ENCODE results near the gene RASD1.

RASD1 gene

DNA sequence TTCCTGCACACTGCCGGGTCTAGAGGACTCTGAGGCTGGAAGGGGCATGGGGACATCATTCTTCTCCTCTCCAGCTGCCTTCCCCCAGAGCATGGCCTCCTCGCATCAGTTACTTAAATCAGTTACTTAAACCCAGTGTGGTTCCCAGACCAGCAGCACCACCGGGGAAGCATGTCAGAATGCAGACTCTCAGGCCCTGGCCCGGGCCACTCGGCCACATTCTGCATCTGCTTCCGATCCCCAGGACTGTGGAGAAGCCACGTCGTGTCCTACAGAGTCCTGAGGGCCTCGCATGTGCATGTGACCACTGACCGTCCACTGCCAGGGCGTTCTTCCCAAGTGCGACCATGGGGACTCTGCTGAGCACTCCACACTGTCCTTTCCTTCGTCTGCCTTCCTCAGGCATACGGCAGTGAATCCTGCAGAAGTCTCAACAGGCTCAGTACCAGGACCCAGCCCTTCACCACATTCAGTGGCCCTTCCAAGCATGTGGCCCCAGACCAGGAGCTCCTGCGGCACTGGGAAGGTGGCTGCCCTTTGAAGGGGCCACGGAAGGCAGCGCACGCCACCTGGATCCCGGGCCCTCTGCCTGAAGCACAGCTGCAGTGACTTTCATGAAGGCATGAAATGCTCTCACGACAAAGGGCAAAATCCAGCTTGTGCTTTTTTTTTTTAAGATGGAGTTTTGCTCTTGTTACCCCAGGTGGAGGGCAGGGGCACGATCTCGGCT is 46.9 kb upstream of the RASD1 start:
- Histone ChIP-seq H2AFZ (ENCODE audit: low read length) (no peak overlapping the region), H4K91ac (ENCODE audit: low read depth, low read length, poor library complexity) (no peak overlapping the region), H3K4me2 (ENCODE audit: insufficient read depth, low read length, poor library complexity, severe bottlenecking) (no peak overlapping the region), H2BK12ac (ENCODE audit: low read length) (no peak overlapping the region), H3K27ac (replicated peaks; ENCODE audit: low read length) (no peak overlapping the region), H3K4me3 (ENCODE audit: low read length in 2 of 2) (no peak overlapping the region), H3K4me1 (ENCODE audit: control insufficient read depth in 2 of 2, insufficient read depth in 1 of 2, low read depth in 1 of 2, low read length in 2 of 2) (peaks cover 5 to 8% of the 10 kb centered on the region in 2 donors), H3K14ac (ENCODE audit: low read length) (no peak overlapping the region), H3K36me3 (replicated peaks in 1 of 2; ENCODE audit: control insufficient read depth in 2 of 2, insufficient read depth in 2 of 2, low read length in 2 of 2) (no peaks in the 10 kb centered on the region), H2AK5ac (ENCODE audit: low read depth, low read length) (peak overlapping the region; percentile 65), H3K9ac (ENCODE audit: low read depth, low read length, poor library complexity) (no peak overlapping the region), H4K8ac (ENCODE audit: low read depth, low read length) (no peak overlapping the region), H2BK5ac (ENCODE audit: low read length) (no peak overlapping the region), H3K4ac (ENCODE audit: low read length) (no peak overlapping the region), H2BK15ac (ENCODE audit: low read length) (no peak overlapping the region), H3K23ac (ENCODE audit: low read depth, low read length, poor library complexity) (peak overlapping the region; percentile 32), H3K18ac (ENCODE audit: low read length) (no peak overlapping the region), H2BK120ac (ENCODE audit: low read depth, low read length) (no peak overlapping the region), H3K9me3 (replicated peaks in 1 of 2; ENCODE audit: control insufficient read depth in 2 of 2, insufficient read depth in 1 of 2, low read depth in 1 of 2, low read length in 2 of 2) (peaks cover 0 to 2% of the 10 kb centered on the region in 2 donors), H3K79me1 (ENCODE audit: low read depth, low read length) (no peaks in the 10 kb centered on the region), H3K27me3 (ENCODE audit: control insufficient read depth in 3 of 3, insufficient read depth in 3 of 3, low read depth in 1 of 3, low read length in 3 of 3) (no peaks in the 10 kb centered on the region)
- DNase-seq (ENCODE audit: low spot score), result no peak
- no CpG with 5 or more reads among the region's 22 CpGs for WGBS, 2 donors (ENCODE audit: extremely low coverage in 2 of 2, insufficient read length in 2 of 2, insufficient replicate concordance in 1 of 2)

DNA sequence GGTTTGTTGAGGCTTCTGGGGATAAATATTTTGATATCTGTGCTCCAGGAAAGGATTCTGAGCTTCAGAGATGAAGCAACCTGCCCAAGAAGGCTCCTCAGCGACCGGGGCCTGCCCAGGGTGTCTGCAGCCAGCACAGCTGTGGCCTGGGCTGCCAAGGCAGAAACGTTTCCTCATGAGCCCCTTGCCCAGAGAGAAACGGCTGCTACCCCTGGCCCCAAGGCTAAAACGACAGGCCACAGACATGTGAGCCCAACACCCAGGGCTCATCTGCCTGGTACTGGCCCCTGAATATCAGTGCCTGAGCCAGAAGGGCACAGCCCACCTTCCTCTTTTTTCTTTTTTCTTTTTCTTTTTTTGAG is 45.4 kb upstream of the RASD1 start:
- no CpG with 5 or more reads among the region's 5 CpGs for WGBS, 2 donors (ENCODE audit: extremely low coverage in 2 of 2, insufficient read length in 2 of 2, insufficient replicate concordance in 1 of 2)

DNA sequence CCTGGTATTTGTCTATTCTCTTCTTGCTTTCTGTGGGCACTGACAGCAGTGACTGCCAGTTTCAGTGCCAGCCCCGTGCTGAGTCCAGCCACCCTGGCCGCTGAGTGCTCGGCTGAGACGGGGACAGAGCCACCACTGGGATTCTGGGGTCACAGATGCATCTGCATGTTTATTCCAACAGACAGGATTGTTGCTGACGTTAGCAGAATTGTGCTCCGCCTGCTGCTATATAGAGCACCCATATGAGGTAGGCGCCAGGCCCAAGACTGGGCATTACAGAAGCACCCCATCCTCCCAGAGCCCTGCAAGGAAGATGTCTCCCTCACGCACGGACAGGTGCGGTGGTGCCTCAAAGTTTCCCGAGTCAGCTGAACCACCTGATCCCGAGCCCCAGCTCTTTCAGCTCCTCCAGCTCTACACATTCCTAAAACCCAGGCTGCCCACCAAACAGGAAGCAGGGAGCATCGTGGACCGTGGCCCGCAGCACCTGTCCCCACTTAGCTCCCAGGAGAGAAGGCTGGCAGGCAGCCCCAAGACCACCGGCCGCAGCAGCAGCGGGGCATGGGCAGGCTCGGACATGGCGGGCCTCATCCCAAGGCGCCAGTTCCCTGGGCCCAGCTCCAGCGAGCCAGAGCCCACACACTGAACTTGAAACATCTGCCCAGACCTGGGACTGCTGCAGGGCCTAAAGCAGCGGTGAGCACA is 44.9 kb upstream of the RASD1 start:
- H3K4me3 ChIP-seq (ENCODE audit: low read length in 2 of 2), result no peak overlapping the region
- H3K27me3 ChIP-seq (ENCODE audit: control insufficient read depth in 3 of 3, insufficient read depth in 3 of 3, low read depth in 1 of 3, low read length in 3 of 3), result no peaks in the 10 kb centered on the region
- peak overlapping the region; percentile 67 for H2AK5ac ChIP-seq (ENCODE audit: low read depth, low read length)
- no peak overlapping the region for H3K27ac ChIP-seq (replicated peaks; ENCODE audit: low read length)
- WGBS, 2 donors (ENCODE audit: extremely low coverage in 2 of 2, insufficient read length in 2 of 2, insufficient replicate concordance in 1 of 2), result no CpG with 5 or more reads among the region's 23 CpGs
- no peaks in the 10 kb centered on the region for H3K79me1 ChIP-seq (ENCODE audit: low read depth, low read length)
- H2BK120ac ChIP-seq (ENCODE audit: low read depth, low read length), result no peak overlapping the region
- no peak overlapping the region for H4K8ac ChIP-seq (ENCODE audit: low read depth, low read length)
- no peak overlapping the region for H3K9ac ChIP-seq (ENCODE audit: low read depth, low read length, poor library complexity)
- H2BK5ac ChIP-seq (ENCODE audit: low read length), result no peak overlapping the region
- H3K14ac ChIP-seq (ENCODE audit: low read length), result no peak overlapping the region
- no peak for DNase-seq (ENCODE audit: low spot score)
- H3K4me1 ChIP-seq (ENCODE audit: control insufficient read depth in 2 of 2, insufficient read depth in 1 of 2, low read depth in 1 of 2, low read length in 2 of 2), result peaks cover 5 to 8% of the 10 kb centered on the region in 2 donors
- H3K23ac ChIP-seq (ENCODE audit: low read depth, low read length, poor library complexity), result no peak overlapping the region
- H3K4ac ChIP-seq (ENCODE audit: low read length), result no peak overlapping the region
- H2BK12ac ChIP-seq (ENCODE audit: low read length), result no peak overlapping the region
- H3K4me2 ChIP-seq (ENCODE audit: insufficient read depth, low read length, poor library complexity, severe bottlenecking), result no peak overlapping the region
- peaks cover 0 to 2% of the 10 kb centered on the region in 2 donors for H3K9me3 ChIP-seq (replicated peaks in 1 of 2; ENCODE audit: control insufficient read depth in 2 of 2, insufficient read depth in 1 of 2, low read depth in 1 of 2, low read length in 2 of 2)
- H4K91ac ChIP-seq (ENCODE audit: low read depth, low read length, poor library complexity), result no peak overlapping the region
- H2AFZ ChIP-seq (ENCODE audit: low read length), result no peak overlapping the region
- H3K18ac ChIP-seq (ENCODE audit: low read length), result peak overlapping the region; percentile 69
- H2BK15ac ChIP-seq (ENCODE audit: low read length), result peak overlapping the region; percentile 38
- H3K36me3 ChIP-seq (replicated peaks in 1 of 2; ENCODE audit: control insufficient read depth in 2 of 2, insufficient read depth in 2 of 2, low read length in 2 of 2), result no peaks in the 10 kb centered on the region

More for the DNA sequence above, 45.4 kb upstream of the RASD1 start:
- Histone ChIP-seq H3K36me3 (replicated peaks in 1 of 2; ENCODE audit: control insufficient read depth in 2 of 2, insufficient read depth in 2 of 2, low read length in 2 of 2) (no peaks in the 10 kb centered on the region), H3K18ac (ENCODE audit: low read length) (peak overlapping the region; percentile 69), H3K4me2 (ENCODE audit: insufficient read depth, low read length, poor library complexity, severe bottlenecking) (no peak overlapping the region), H3K79me1 (ENCODE audit: low read depth, low read length) (no peaks in the 10 kb centered on the region), H4K91ac (ENCODE audit: low read depth, low read length, poor library complexity) (no peak overlapping the region), H3K4me1 (ENCODE audit: control insufficient read depth in 2 of 2, insufficient read depth in 1 of 2, low read depth in 1 of 2, low read length in 2 of 2) (peaks cover 5 to 8% of the 10 kb centered on the region in 2 donors), H4K8ac (ENCODE audit: low read depth, low read length) (no peak overlapping the region), H2BK120ac (ENCODE audit: low read depth, low read length) (no peak overlapping the region), H3K9ac (ENCODE audit: low read depth, low read length, poor library complexity) (no peak overlapping the region), H3K27ac (replicated peaks; ENCODE audit: low read length) (no peak overlapping the region), H3K4me3 (ENCODE audit: low read length in 2 of 2) (no peak overlapping the region), H2BK12ac (ENCODE audit: low read length) (no peak overlapping the region), H3K14ac (ENCODE audit: low read length) (no peak overlapping the region), H3K9me3 (replicated peaks in 1 of 2; ENCODE audit: control insufficient read depth in 2 of 2, insufficient read depth in 1 of 2, low read depth in 1 of 2, low read length in 2 of 2) (peaks cover 0 to 2% of the 10 kb centered on the region in 2 donors), H3K4ac (ENCODE audit: low read length) (no peak overlapping the region), H2AFZ (ENCODE audit: low read length) (no peak overlapping the region), H2BK15ac (ENCODE audit: low read length) (no peak overlapping the region), H2AK5ac (ENCODE audit: low read depth, low read length) (no peak overlapping the region), H2BK5ac (ENCODE audit: low read length) (no peak overlapping the region), H3K27me3 (ENCODE audit: control insufficient read depth in 3 of 3, insufficient read depth in 3 of 3, low read depth in 1 of 3, low read length in 3 of 3) (no peaks in the 10 kb centered on the region), H3K23ac (ENCODE audit: low read depth, low read length, poor library complexity) (no peak overlapping the region)
- DNase-seq (ENCODE audit: low spot score), result no peak

DNA sequence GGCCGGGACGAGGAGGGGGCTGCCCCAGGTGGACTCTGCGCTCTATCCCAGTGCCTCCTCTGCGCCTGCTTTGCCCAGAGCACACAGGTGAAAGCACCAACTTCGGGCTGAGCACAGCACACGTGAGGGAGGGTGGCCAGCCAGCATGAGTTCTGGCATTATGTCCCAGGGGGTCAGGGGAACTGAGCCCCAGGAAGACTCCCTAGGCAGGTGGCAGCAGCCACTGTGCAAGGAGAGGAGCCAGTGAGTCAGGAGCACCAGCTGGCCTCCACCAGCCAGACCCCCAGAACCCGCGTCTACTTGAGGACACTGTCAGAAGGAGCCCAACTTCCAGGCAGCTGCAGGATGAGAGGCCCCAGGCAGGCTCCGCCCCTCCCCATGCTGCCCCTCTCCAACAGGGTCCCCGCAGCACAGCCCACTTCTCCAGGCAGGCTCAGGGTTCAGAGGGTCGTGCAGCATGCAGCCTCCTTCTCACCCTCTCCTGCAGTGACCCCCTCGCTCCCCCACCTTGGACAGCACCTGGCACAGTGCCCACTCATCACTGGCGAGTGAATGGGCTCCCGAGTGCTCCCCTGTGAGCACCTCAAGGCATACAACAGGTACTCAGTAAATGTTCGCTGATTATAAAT is 44.2 kb upstream of the RASD1 start:
- H2BK5ac ChIP-seq (ENCODE audit: low read length), result peak overlapping the region; percentile 43
- H3K14ac ChIP-seq (ENCODE audit: low read length), result no peak overlapping the region
- H3K4me3 ChIP-seq (ENCODE audit: low read length in 2 of 2), result no peak overlapping the region
- H3K4me1 ChIP-seq (ENCODE audit: control insufficient read depth in 2 of 2, insufficient read depth in 1 of 2, low read depth in 1 of 2, low read length in 2 of 2), result peaks cover 5 to 8% of the 10 kb centered on the region in 2 donors
- H2AFZ ChIP-seq (ENCODE audit: low read length), result peak overlapping the region; percentile 47
- H4K8ac ChIP-seq (ENCODE audit: low read depth, low read length), result no peak overlapping the region
- no peak overlapping the region for H3K27ac ChIP-seq (replicated peaks; ENCODE audit: low read length)
- peak overlapping the region; percentile 65 for H3K18ac ChIP-seq (ENCODE audit: low read length)
- H3K27me3 ChIP-seq (ENCODE audit: control insufficient read depth in 3 of 3, insufficient read depth in 3 of 3, low read depth in 1 of 3, low read length in 3 of 3), result no peaks in the 10 kb centered on the region
- no peak for DNase-seq (ENCODE audit: low spot score)
- H3K79me1 ChIP-seq (ENCODE audit: low read depth, low read length), result no peaks in the 10 kb centered on the region
- H2BK15ac ChIP-seq (ENCODE audit: low read length), result peak overlapping the region; percentile 7
- H3K36me3 ChIP-seq (replicated peaks in 1 of 2; ENCODE audit: control insufficient read depth in 2 of 2, insufficient read depth in 2 of 2, low read length in 2 of 2), result no peaks in the 10 kb centered on the region
- peak overlapping the region; percentile 53 for H3K9ac ChIP-seq (ENCODE audit: low read depth, low read length, poor library complexity)
- no peak overlapping the region for H3K4me2 ChIP-seq (ENCODE audit: insufficient read depth, low read length, poor library complexity, severe bottlenecking)
- H2BK12ac ChIP-seq (ENCODE audit: low read length), result peak overlapping the region; percentile 35
- H4K91ac ChIP-seq (ENCODE audit: low read depth, low read length, poor library complexity), result no peak overlapping the region
- H3K23ac ChIP-seq (ENCODE audit: low read depth, low read length, poor library complexity), result no peak overlapping the region
- peak overlapping the region; percentile 30 for H2AK5ac ChIP-seq (ENCODE audit: low read depth, low read length)
- no CpG with 5 or more reads among the region's 15 CpGs for WGBS, 2 donors (ENCODE audit: extremely low coverage in 2 of 2, insufficient read length in 2 of 2, insufficient replicate concordance in 1 of 2)
- H3K9me3 ChIP-seq (replicated peaks in 1 of 2; ENCODE audit: control insufficient read depth in 2 of 2, insufficient read depth in 1 of 2, low read depth in 1 of 2, low read length in 2 of 2), result peaks cover 0 to 2% of the 10 kb centered on the region in 2 donors
- H3K4ac ChIP-seq (ENCODE audit: low read length), result no peak overlapping the region
- no peak overlapping the region for H2BK120ac ChIP-seq (ENCODE audit: low read depth, low read length)
